ENCODE results near the gene KCNJ8. TPM values are rescaled to one million over a fixed set of nuclear protein-coding genes. Genes with fewer than 3 reads are reported as not detected.

The KCNJ8 gene
- 10 to 100 TPM; 11.6 to 24.1 (median 17.7) TPM for total RNA-seq

DNA sequence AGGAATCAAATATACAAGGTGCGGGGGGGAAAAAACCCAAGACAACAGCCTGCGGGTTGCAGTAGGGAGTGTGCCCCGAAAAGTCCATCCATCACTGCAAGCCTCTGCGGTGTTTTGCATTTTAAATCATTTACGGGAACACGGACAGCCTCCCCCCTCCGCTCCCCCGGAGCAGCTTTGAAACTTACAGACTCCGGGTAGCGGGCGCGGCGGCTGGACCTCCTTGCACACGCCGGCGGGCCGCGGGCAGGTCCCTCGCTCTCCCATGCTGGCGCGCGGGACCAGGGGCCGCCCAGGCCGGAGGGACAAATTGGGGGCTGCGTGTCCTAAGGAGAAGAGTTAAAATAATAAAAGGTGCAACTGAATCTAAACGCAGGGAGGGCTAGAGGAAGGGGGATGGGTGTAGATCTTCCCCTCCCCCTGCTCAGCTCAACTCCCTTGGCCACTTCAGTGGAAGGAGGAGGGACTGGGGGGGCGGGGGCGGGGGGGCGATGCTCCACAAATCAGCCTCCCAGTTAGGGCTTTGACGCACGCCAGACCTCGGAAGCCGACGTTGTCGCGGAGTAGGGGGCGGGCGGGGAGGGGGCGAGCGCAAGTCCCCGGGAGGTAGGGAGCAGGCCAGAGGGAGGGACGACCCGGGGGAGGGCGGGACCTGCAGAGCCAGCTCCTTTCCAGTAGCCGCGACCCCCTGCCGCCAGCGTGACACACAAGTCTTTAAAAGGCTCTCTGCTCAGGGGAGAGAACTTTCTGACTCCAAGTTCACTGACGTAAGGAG, at the start of gene KCNJ8:
Gene KCNJ8, minus strand, starts transcription at position 349 of the 775 bp plus-strand sequence. CDS start 1,090 bp downstream, outside the sequence.
- Histone ChIP-seq H3K4me1 (no peaks in the 10 kb centered on the region), H3K4me3 (replicated peaks in 1 of 3) (peak within 1 kb of the TSS in 2 of 3 donors; percentile 40 to 80), H3K9me3 (no peaks in the 10 kb centered on the region), H3K27ac (peak within 1 kb of the TSS; percentile 69 to 86 (median 85)), H3K27me3 (no peaks in the 10 kb centered on the region), H3K36me3 (no peaks in the 10 kb centered on the region)
- 1% methylated on average over 42 to 46 of the region's 49 CpGs for WGBS, 2 donors
- peak; percentile 85 to 90 for DNase-seq
- intact Hi-C loops (cut with DNase I): no loop called here
- TF ChIP-seq, protein P1, sequence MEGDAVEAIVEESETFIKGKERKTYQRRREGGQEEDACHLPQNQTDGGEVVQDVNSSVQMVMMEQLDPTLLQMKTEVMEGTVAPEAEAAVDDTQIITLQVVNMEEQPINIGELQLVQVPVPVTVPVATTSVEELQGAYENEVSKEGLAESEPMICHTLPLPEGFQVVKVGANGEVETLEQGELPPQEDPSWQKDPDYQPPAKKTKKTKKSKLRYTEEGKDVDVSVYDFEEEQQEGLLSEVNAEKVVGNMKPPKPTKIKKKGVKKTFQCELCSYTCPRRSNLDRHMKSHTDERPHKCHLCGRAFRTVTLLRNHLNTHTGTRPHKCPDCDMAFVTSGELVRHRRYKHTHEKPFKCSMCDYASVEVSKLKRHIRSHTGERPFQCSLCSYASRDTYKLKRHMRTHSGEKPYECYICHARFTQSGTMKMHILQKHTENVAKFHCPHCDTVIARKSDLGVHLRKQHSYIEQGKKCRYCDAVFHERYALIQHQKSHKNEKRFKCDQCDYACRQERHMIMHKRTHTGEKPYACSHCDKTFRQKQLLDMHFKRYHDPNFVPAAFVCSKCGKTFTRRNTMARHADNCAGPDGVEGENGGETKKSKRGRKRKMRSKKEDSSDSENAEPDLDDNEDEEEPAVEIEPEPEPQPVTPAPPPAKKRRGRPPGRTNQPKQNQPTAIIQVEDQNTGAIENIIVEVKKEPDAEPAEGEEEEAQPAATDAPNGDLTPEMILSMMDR (IDR thresholded peaks at IDR 0.05): no peak
- peak in 1 of 2 donors; percentile 33 for TF ChIP-seq POLR2A (IDR thresholded peaks at IDR 0.05)

DNA sequence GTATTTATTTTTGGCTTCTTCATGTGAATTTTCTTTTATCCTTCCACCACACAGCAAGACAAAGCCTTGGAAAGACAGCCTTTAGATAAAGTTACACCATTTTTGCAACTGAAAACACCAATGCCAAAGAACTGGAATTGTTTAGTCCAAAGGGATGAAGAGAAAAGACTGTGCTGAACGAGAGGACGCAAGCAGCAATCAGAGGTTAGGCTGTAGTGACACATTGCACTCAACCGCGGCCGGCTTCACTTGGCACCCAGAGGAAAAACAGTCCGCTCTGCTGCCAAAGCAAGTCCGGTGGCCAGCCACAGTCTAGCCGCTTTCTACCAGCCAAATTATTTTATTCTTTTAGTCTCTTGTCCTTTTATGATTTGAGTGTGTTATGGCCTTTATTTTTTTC, 49.1 kb upstream of the KCNJ8 start:
- intact Hi-C loops (cut with DNase I): no loop called here
- H3K4me1 ChIP-seq: no peaks in the 10 kb centered on the region
- TF ChIP-seq, protein P1 (IDR thresholded peaks at IDR 0.05): no peak
- TF ChIP-seq POLR2A (IDR thresholded peaks at IDR 0.05): no peak
- H3K9me3 ChIP-seq: no peaks in the 10 kb centered on the region
- H3K4me3 ChIP-seq (replicated peaks in 1 of 3): no peak overlapping the region
- H3K27ac ChIP-seq: no peak overlapping the region
- no peaks in the 10 kb centered on the region for H3K27me3 ChIP-seq
- no peaks in the 10 kb centered on the region for H3K36me3 ChIP-seq
- 59 to 64% methylated on average over 8 of the region's 8 CpGs for WGBS, 2 donors
- DNase-seq: peak; percentile 46 to 71

DNA sequence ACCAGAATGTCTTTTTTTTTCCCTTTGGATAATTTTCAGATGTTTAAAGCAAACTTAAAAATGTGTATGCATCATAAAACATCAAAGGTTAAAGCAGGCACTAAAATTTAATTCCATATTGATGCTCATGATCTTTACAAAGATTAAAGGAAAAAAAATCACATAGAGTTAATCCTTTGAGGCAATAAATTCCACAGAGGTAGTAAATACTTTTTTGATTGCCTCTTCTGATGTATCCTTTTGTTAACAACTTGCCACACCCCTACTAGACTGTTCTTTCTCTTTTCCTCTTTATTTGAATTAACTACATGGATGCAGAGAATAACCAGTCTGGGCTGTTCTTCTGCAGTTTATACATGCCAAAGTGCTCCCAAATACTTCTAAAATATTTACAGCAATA, 45.2 kb upstream of the KCNJ8 start:
- Histone ChIP-seq H3K4me1 (no peaks in the 10 kb centered on the region), H3K4me3 (replicated peaks in 1 of 3) (no peak overlapping the region), H3K27ac (no peak overlapping the region), H3K9me3 (no peaks in the 10 kb centered on the region), H3K36me3 (no peaks in the 10 kb centered on the region), H3K27me3 (no peaks in the 10 kb centered on the region)
- TF ChIP-seq POLR2A (IDR thresholded peaks at IDR 0.05): no peak
- TF ChIP-seq, protein P1 (IDR thresholded peaks at IDR 0.05): no peak
- intact Hi-C loops (cut with DNase I): no loop called here
- no peak for DNase-seq

DNA sequence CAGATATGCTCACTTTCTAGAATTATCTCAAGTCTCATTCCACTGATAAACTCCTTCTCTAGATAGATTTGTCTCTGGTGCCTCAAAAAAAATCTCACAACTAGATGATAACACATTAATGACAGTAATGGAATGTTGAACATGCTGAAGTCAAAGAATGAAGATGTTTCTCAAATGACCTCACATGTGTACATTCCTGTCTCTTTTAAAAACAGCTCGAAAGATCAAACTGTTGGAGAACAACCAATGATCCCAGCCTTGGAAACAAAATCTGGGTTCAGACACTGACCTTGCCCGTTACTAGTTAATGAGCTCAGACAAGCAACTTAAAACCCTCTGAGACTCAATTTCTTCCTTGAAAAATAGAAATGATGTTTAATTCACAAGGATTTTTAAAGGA, 44.7 kb upstream of the KCNJ8 start:
- no peaks in the 10 kb centered on the region for H3K4me1 ChIP-seq
- no peaks in the 10 kb centered on the region for H3K9me3 ChIP-seq
- intact Hi-C loops (cut with DNase I): no loop called here
- DNase-seq: no peak
- H3K27me3 ChIP-seq: no peaks in the 10 kb centered on the region
- H3K4me3 ChIP-seq (replicated peaks in 1 of 3): no peak overlapping the region
- no peaks in the 10 kb centered on the region for H3K36me3 ChIP-seq
- 40 to 48% methylated on average over 2 of the region's 2 CpGs for WGBS, 2 donors
- no peak overlapping the region for H3K27ac ChIP-seq
- no peak for TF ChIP-seq POLR2A (IDR thresholded peaks at IDR 0.05)
- TF ChIP-seq, protein P1 (IDR thresholded peaks at IDR 0.05): no peak

DNA sequence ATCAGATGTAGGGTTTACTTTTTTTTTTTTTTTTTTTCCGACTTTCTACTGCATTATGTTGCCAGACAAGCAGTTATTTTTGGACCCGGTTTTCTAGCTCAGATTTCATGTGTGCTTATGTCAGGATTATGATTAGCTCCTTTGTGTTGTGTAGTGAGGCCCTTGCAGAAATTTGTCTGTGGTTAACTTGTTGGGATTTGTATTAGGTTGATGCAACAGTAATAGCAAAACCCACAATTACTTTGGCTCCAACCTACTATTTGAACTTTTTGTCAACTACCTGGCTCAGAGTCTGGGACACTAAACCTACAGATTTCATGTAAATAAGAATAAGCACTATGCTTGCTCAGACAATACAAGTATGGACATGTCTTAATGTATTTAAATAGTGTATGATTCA, 44.1 kb upstream of the KCNJ8 start:
- Histone ChIP-seq H3K36me3 (no peaks in the 10 kb centered on the region), H3K9me3 (no peaks in the 10 kb centered on the region), H3K27me3 (no peaks in the 10 kb centered on the region), H3K4me1 (no peaks in the 10 kb centered on the region), H3K4me3 (replicated peaks in 1 of 3) (no peak overlapping the region), H3K27ac (no peak overlapping the region)
- TF ChIP-seq, protein P1 (IDR thresholded peaks at IDR 0.05): no peak
- no peak for TF ChIP-seq POLR2A (IDR thresholded peaks at IDR 0.05)
- DNase-seq: no peak
- 50 to 54% methylated on average over 2 of the region's 2 CpGs for WGBS, 2 donors
- intact Hi-C loops (cut with DNase I): no loop called here

All from thyroid gland (tissue), 4 donors.